Kidney (tissue), 14 donors: ENCODE data around the gene BHMT2. TPM values are rescaled to one million over a fixed set of nuclear protein-coding genes. Genes with fewer than 3 reads are reported as not detected.

Experiments used
- DNase-seq, 5 donors: peaks; one replicate each; pipeline ENCODE4 v3.0.0-alpha.2; 2013 to 2020
- FAIRE-seq: peaks from 2 replicates; lab custom pipeline; 2012; peaks lifted over from hg19 to GRCh38; lab: Jason Lieb, UNC
- H3K27ac ChIP-seq, 2 donors: one replicate each; pipeline ENCODE4 v1.7.0; 2013; ENCODE audit warnings: low read depth in 2 of 2, low read length in 2 of 2, inconsistent platforms in 1 of 2
- H3K27me3 ChIP-seq: one replicate; pipeline ENCODE4 v1.7.1; 2013; ENCODE audit warnings: low read length, inconsistent platforms; ENCODE audit not compliant: control insufficient read depth, insufficient read depth
- H3K36me3 ChIP-seq, 3 donors: one replicate each; pipeline versions ENCODE4 v1.7.0 to v1.7.1; 2013; ENCODE audit warnings: low read length in 3 of 3, control low read depth in 1 of 3, inconsistent platforms in 1 of 3; ENCODE audit not compliant: insufficient read depth in 3 of 3, control insufficient read depth in 2 of 3
- H3K4me1 ChIP-seq, 3 donors: one replicate each; pipeline versions ENCODE4 v1.7.0 to v1.7.1; 2013; ENCODE audit warnings: low read length in 3 of 3, inconsistent platforms in 1 of 3, low read depth in 1 of 3; ENCODE audit not compliant: control insufficient read depth in 2 of 3, insufficient read depth in 2 of 3
- H3K4me3 ChIP-seq, 3 donors: one replicate each; pipeline versions ENCODE4 v1.7.0 to v1.8.1; 2013; ENCODE audit warnings: low read length in 3 of 3, control low read depth in 1 of 3, inconsistent platforms in 1 of 3
- H3K9ac ChIP-seq, 3 donors: one replicate each; pipeline versions ENCODE4 v1.7.0 to v1.7.1; 2013; ENCODE audit warnings: low read length in 3 of 3, control low read depth in 1 of 3, inconsistent platforms in 1 of 3
- H3K9me3 ChIP-seq, 3 donors: one replicate each; pipeline versions ENCODE4 v1.7.0 to v1.7.1; 2013; ENCODE audit warnings: low read length in 3 of 3, control low read depth in 1 of 3, inconsistent platforms in 1 of 3; ENCODE audit not compliant: control insufficient read depth in 2 of 3, insufficient read depth in 1 of 3
- CTCF ChIP-seq: IDR thresholded peaks from 3 replicates; pipeline ENCODE4 v1.5.1; 2012; ENCODE audit warnings: mild to moderate bottlenecking, moderate library complexity, borderline replicate concordance; ENCODE audit not compliant: insufficient read depth; ENCODE audit errors: extremely low read depth
- intact Hi-C: fragments of 100-400 bp; cut with DNase I; formaldehyde crosslinking; loops from one replicate; pipeline ENCODE4 v1.11.1; 2022
- polyA plus RNA-seq: library from polyadenylated mRNA; stranded (reverse); fragments of 350-450 nt; fragmentation: Illumina TruSeq; extraction: RNeasy Lipid Tissue Mini Kit (QIAGEN cat#74804); gene quantifications from one replicate; pipeline ENCODE4 v1.2.3, GENCODE V29; 2014; ENCODE audit warnings: low read depth, low replicate concordance; ENCODE audit not compliant: insufficient read depth
- total RNA-seq: library from RNA; stranded (reverse); fragmentation: NEBNext Ultra II Directional; extraction: Animal tissue kit (Norgen Biotek cat#: 25700); gene quantifications from one replicate; pipeline ENCODE4 v1.2.1, GENCODE V29; 2021
- donor health status: control.
- donor health status: control.
- donor health status: control.
- donor health status: control.
- donor health status: control.
- donor health status: DM: yes; HTN: yes; CAD: no.
- donor health status: Normal renal cell carcinoma (clear cell type).

The BHMT2 gene
- total and polyA plus RNA-seq, 2 donors from 2014 or later = 54.8 to 230 TPM

GRCh38 chr5:79021753-79022152 is 47.8 kb upstream of the BHMT2 start:
- H3K4me1 ChIP-seq = peaks cover 0 to 12% (median 7%) of the 10 kb centered on the region in 3 donors
- intact Hi-C loops = loop anchor here (5.0 kb wide), 1 partner anchor 106 kb away; no protein-coding TSS in a partner anchor
- no peaks in the 10 kb centered on the region for H3K36me3 ChIP-seq
- no peak for TF ChIP-seq CTCF
- no peak for DNase-seq
- H3K27me3 ChIP-seq = no peaks in the 10 kb centered on the region
- H3K27ac ChIP-seq = no peak overlapping the region
- FAIRE-seq = no peak
- peak overlapping the region in 1 of 3 donors; percentile 2 for H3K9ac ChIP-seq
- H3K9me3 ChIP-seq = no peaks in the 10 kb centered on the region
- H3K4me3 ChIP-seq = no peak overlapping the region

- intact Hi-C loops = loop anchor here (5.0 kb wide), 1 partner anchor 105 kb away; no protein-coding TSS in a partner anchor
- Histone ChIP-seq H3K4me1 (peaks cover 0 to 12% (median 7%) of the 10 kb centered on the region in 3 donors), H3K4me3 (no peak overlapping the region), H3K27me3 (no peaks in the 10 kb centered on the region), H3K36me3 (no peaks in the 10 kb centered on the region), H3K27ac (no peak overlapping the region), H3K9ac (no peak overlapping the region), H3K9me3 (no peaks in the 10 kb centered on the region)
- no peak for FAIRE-seq
- TF ChIP-seq CTCF = no peak
- DNase-seq = no peak
Measured at GRCh38 chr5:79022771-79023170, 46.8 kb upstream of the BHMT2 start.

- intact Hi-C loops = loop anchor here (5.0 kb wide), 1 partner anchor 104 kb away; no protein-coding TSS in a partner anchor
- no peak overlapping the region for H3K9ac ChIP-seq
- no peak for TF ChIP-seq CTCF
- no peaks in the 10 kb centered on the region for H3K9me3 ChIP-seq
- H3K27ac ChIP-seq = no peak overlapping the region
- H3K4me3 ChIP-seq = no peak overlapping the region
- H3K27me3 ChIP-seq = no peaks in the 10 kb centered on the region
- H3K4me1 ChIP-seq = peaks cover 0 to 12% (median 7%) of the 10 kb centered on the region in 3 donors
- no peak for DNase-seq
- no peaks in the 10 kb centered on the region for H3K36me3 ChIP-seq
- no peak for FAIRE-seq
Measured at GRCh38 chr5:79023348-79023747, 46.2 kb upstream of the BHMT2 start.

- no peak for DNase-seq
- Histone ChIP-seq H3K9ac (no peak overlapping the region), H3K27me3 (no peaks in the 10 kb centered on the region), H3K4me1 (peaks cover 0 to 12% (median 7%) of the 10 kb centered on the region in 3 donors), H3K36me3 (no peaks in the 10 kb centered on the region), H3K4me3 (no peak overlapping the region), H3K9me3 (no peaks in the 10 kb centered on the region), H3K27ac (no peak overlapping the region)
- TF ChIP-seq CTCF = no peak
- intact Hi-C loops = loop anchor here (5.0 kb wide), 1 partner anchor 103 kb away; no protein-coding TSS in a partner anchor
- no peak for FAIRE-seq
Measured at GRCh38 chr5:79023947-79024346, 45.6 kb upstream of the BHMT2 start.
